GM21526 (cell line): ENCODE measurements around the gene PYGB.
A peak's percentile ranks its signal among the peaks of the same experiment; 100 is the strongest.

Experiments used
- ATAC-seq: cut with Tn5 transposase; IDR thresholded peaks from one replicate; pipeline ENCODE4 v1.9.1; 2021; ENCODE audit warnings: moderate library complexity; ENCODE audit not compliant: unreplicated experiment, low FRiP score

The PYGB gene

GRCh38 chr20:25280051-25280573 lies 32.2 kb downstream of the PYGB start:
- no peak for ATAC-seq

- no peak for ATAC-seq
Observed at GRCh38 chr20:25280574-25281535, 33.0 kb downstream of the PYGB start.

GRCh38 chr20:25281541-25281991 lies 33.7 kb downstream of the PYGB start:
- ATAC-seq = no peak

- no peak for ATAC-seq
Observed at GRCh38 chr20:25282034-25282781, 34.3 kb downstream of the PYGB start.

- ATAC-seq = no peak
Observed at GRCh38 chr20:25282796-25283195, 34.9 kb downstream of the PYGB start.

GRCh38 chr20:25283221-25283951 lies 35.5 kb downstream of the PYGB start:
- no peak for ATAC-seq

- ATAC-seq = no peak
Observed at GRCh38 chr20:25284131-25284601, 36.3 kb downstream of the PYGB start.

GRCh38 chr20:25285091-25285647 lies 37.3 kb downstream of the PYGB start:
- no peak for ATAC-seq

- ATAC-seq = no peak
Observed at GRCh38 chr20:25285856-25286798, 38.2 kb downstream of the PYGB start.

- ATAC-seq = no peak
Observed at GRCh38 chr20:25286917-25287316, 39.0 kb downstream of the PYGB start.

- ATAC-seq = no peak
Observed at GRCh38 chr20:25287631-25288290, 39.9 kb downstream of the PYGB start.

- ATAC-seq = peak; percentile 88
Observed at GRCh38 chr20:25288291-25289181, 40.7 kb downstream of the PYGB start.

- ATAC-seq = no peak
Observed at GRCh38 chr20:25289886-25290597, 42.2 kb downstream of the PYGB start.

GRCh38 chr20:25290646-25291431 lies 43.0 kb downstream of the PYGB start:
- no peak for ATAC-seq

GRCh38 chr20:25291432-25292133 lies 43.7 kb downstream of the PYGB start:
- ATAC-seq = no peak
